Esophagus squamous epithelium (tissue), 4 donors: Measurements from ENCODE around the gene SMU1.
"Not testable (repeated sequence)": the region's sequence is repeated elsewhere in the genome, so short reads cannot be mapped to it uniquely, and the experiment has no call there.

Experiments used
- POLR2A ChIP-seq, 4 donors: fragments of 450-650 bp; IDR thresholded peaks; one replicate each; pipeline ENCODE4 v1.6.1; 2017; ENCODE audit warnings: antibody characterized with exemption in 4 of 4, mild to moderate bottlenecking in 4 of 4, moderate library complexity in 3 of 4
- TF ChIP-seq, protein P1 (sequence below), 6 experiments: fragments of 450-650 bp in 4 of 6; fragments of 200-600 bp in 2 of 6; sonication (generic) in 2 of 6; IDR thresholded peaks; one replicate each; pipeline ENCODE4 v1.5.1; 2016 to 2019; ENCODE audit warnings: antibody characterized with exemption in 6 of 6, mild to moderate bottlenecking in 4 of 6, moderate library complexity in 4 of 6

GRCh38 chr9:33000682-33001055 is 75.8 kb downstream of the SMU1 start:
- TF ChIP-seq, protein P1, sequence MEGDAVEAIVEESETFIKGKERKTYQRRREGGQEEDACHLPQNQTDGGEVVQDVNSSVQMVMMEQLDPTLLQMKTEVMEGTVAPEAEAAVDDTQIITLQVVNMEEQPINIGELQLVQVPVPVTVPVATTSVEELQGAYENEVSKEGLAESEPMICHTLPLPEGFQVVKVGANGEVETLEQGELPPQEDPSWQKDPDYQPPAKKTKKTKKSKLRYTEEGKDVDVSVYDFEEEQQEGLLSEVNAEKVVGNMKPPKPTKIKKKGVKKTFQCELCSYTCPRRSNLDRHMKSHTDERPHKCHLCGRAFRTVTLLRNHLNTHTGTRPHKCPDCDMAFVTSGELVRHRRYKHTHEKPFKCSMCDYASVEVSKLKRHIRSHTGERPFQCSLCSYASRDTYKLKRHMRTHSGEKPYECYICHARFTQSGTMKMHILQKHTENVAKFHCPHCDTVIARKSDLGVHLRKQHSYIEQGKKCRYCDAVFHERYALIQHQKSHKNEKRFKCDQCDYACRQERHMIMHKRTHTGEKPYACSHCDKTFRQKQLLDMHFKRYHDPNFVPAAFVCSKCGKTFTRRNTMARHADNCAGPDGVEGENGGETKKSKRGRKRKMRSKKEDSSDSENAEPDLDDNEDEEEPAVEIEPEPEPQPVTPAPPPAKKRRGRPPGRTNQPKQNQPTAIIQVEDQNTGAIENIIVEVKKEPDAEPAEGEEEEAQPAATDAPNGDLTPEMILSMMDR (IDR thresholded peaks at IDR 0.05) = not testable (repeated sequence)
- TF ChIP-seq POLR2A (IDR thresholded peaks at IDR 0.05) = not testable (repeated sequence)
